NCI-H510A treated with DMSO at 0.1 percent for 48 hours (cell line): ENCODE data around the gene WWOX.

Experiments
- DNase-seq: peaks from one replicate; lab custom pipeline; 2025; lab: John Stamatoyannopoulos, UW

The WWOX gene

GRCh38 chr16:78800523-78800922 lies 701.1 kb downstream of the WWOX start:
- no peak for DNase-seq

GRCh38 chr16:78804058-78804735 lies 704.7 kb downstream of the WWOX start:
- DNase-seq, result no peak

DNA sequence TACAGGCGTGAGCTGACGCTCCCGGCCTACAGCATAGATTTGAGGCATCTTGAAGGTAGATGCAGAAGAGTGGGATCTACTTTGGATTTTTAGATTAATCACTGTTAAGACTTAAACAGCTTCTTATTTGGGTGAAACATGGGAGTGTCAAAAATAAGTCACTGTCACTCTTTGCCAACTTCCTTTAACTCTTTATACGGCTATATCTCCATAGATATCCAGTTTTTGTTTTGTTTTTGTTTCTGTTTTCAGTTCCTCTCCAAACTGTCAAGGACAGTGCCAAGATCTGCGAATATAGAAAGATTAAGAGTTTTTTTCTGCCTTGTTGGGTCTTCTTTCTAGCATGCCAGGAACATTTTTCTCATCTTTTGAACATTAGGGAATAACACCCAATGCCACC lies 706.1 kb downstream of the WWOX start:
- DNase-seq, result no peak

- DNase-seq, result no peak
Measured at GRCh38 chr16:78811247-78811646, 711.8 kb downstream of the WWOX start.

DNA sequence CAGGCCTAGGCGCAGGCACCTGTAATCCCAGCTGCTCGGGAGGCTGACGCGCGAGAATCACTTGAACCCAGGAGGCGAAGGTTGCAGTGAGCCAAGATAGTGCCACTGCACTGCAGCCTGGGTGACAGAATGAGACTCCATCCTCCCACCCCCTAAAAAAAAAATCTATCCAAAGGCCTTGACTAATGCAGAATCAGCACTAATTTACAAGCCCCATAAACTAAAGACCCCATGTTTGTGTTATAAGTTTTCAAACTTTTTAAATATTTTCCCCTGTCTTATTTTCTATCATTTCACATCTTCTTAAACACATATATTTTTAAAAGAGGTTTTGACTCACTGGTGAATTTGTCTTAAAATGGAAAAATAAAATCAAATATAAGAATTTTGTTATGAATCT lies 713.1 kb downstream of the WWOX start:
- no peak for DNase-seq

DNA sequence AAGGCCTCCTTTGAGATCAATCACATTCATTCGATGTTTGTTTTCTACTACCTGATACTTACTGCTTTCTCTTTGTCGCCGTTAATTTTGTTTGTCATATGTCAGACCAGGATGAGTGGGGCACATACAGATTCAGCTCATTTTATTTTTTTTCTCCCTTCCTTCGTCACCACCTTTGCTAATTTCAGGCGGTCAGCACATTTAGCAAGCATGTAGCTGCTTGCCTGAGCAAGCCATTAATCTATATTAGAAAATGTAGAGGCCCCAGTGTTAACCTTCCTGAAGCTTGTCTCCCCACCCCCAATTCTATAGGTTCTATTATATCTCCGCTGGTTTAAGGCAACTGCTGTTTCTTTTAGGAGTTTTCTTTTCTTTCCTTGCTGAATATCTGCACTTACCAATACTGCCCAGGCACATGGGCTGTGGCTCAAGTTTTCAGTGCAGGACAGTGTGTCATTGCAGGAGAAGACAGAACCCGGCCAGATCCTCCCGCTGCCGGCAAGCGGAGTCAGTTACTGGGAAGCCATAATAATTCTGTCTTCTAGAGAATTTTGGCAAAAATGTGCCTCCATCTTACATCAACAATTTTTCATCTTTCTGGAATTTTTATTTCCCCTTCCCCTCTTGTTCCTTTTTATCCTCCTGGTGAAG lies 714.3 kb downstream of the WWOX start:
- no peak for DNase-seq

DNA sequence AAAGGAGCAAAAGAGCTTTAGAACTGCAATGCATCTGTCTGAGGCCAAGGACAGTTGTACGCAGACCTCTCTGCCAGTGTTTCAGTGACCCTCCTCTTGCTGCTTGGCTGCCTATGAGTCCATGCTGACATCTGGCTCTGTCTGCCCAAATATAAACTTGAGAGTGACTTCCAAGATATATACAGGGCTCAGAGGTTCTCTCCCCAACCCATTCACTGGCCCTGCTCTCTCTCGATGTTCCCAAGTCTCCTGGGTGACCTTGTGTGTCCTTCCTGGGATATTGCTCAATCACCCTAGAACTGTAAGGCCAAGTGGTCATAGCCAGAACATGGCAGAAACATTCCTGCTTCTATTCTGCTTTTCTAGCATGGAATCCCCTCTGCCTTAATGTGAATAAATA lies 716.3 kb downstream of the WWOX start:
- no peak for DNase-seq

GRCh38 chr16:78816499-78817195 lies 717.2 kb downstream of the WWOX start:
- no peak for DNase-seq

DNA sequence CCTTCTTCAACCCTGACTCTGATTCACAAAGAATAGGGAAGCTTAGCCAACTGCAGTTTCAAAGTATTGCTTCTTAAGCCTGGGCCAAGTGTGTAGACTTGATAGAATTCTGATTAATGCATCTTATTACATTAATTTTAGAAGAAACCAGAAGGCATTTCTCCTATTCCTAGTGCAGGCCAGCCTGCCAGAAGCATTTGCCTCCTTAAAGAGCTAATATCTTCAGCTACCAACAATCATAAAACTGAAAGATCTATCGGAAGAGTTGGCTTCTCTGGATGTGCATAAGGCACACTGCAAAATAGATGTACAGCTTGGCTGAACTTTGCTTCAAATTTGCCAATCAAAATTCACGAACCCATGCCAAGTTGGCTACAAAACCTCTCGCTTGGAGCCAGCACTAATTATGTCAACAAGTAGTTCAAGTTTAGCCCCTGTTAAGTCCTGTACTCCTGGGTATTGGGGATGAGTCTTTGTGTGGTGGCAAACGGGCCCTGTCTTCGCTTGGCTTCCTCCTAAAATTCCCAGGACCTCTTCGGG lies 717.8 kb downstream of the WWOX start:
- DNase-seq, result no peak

DNA sequence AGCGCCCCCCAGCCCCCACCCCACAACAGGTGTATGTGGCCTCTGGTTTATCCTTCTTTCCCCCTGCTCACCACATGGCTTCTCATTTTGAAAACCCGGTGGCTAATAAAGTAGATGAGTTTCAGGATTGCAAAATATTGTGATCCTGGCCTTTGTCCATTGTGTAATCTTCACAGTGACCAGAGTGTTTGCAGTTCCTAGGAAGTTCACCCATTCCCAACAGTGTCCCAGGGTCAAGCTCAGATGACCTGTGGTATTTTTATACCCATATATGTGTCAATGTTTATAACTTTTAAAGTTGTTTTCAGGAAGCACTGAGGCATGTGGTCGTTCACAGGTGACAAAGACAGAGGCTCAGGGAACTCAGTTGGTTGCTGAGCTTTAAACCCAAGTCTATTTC lies 721.9 kb downstream of the WWOX start:
- DNase-seq, result no peak

DNA sequence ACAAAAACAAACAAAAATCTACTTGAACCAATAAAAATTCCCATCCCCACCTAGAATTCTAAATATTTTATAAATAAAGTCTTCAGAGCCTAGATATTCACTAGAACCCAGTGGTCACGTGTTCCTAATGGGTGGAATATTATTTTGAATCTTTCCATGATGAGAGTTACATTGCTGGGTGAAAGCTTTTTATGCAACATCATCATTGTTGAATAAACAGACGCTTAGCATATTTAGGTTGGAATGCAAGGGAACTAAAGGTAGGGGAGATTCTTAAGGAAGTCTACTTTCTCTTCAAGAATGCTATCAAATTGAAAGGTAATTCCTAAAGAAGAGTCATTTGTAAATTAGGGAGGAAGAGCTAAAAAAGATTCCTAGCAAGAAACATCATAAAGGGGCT lies 723.1 kb downstream of the WWOX start:
- DNase-seq, result no peak

DNA sequence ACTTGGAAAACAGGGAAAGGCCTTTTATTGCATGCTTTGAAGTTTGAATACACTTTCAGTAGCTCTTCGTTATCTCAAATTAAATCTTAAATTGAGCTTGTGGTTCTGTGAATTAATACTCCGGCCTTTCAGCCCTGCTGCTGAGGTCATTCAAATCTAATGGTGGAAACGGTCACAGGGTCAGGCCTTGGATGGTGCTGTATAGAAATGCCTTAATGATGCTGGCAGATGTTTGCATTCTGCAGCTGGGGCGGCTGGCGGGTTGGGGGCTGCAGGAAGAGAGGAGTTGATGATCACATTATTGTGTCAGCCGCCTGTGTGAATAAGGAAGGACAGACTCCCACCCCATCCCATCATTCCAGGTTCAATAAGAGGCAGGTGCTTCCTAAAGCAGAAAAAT lies 723.6 kb downstream of the WWOX start:
- no peak for DNase-seq

DNA sequence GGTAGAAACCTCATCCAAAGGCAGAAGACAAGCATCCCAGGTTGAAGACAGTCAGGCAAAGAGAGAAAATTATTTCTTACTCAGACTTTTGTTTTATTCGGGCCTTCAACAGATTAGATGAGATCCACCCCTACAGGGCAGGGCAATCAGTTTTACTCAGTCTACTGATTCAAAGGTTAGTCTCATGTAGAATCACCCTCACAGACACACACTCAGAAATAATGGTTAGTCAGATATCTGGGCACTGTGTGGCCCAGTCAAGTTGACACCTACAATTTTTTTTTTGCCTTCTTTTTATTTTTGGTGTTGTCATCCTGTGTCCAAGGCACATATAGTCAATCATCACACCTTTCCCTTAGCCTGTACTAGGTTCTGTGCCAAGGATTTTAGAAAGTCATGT lies 729.8 kb downstream of the WWOX start:
- no peak for DNase-seq

DNA sequence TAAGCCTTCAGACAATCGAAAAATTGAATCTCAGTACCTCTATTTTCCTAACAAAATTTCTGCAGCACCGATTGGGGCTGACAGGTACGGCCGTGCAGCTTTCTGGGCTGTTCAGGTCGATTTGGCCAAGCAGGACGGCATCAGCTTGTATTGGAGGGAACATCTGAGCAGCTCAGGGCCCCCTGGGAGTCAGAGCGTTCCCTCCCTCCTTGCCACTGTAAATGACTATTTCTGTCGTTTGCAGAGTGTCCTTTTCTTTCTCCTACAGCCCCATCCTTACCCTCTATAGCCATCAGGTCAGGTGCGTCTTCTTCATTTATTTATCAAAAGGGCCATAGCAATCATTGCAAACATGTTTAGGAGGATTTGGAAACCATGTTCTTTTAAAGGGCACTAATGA lies 731.1 kb downstream of the WWOX start:
- no peak for DNase-seq

DNA sequence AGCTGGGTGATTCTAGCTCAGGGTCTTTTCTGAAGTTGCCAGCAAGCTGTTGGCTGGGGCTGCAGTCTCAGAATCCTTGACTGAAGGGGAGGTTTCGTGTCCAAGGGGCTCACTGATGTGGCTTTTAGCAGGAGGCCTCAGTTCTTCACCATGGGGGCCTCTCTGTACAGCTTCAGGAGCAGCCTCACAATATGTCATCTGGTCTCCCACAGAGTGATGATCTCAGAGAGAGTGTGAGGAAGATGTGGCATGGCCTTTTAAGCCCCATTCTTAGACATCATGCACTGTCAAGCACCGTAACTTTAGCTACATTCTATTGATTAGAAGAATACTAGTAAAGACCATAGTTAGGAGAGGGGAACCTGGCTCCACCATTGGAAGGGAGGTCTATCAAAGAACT lies 732.6 kb downstream of the WWOX start:
- no peak for DNase-seq

DNA sequence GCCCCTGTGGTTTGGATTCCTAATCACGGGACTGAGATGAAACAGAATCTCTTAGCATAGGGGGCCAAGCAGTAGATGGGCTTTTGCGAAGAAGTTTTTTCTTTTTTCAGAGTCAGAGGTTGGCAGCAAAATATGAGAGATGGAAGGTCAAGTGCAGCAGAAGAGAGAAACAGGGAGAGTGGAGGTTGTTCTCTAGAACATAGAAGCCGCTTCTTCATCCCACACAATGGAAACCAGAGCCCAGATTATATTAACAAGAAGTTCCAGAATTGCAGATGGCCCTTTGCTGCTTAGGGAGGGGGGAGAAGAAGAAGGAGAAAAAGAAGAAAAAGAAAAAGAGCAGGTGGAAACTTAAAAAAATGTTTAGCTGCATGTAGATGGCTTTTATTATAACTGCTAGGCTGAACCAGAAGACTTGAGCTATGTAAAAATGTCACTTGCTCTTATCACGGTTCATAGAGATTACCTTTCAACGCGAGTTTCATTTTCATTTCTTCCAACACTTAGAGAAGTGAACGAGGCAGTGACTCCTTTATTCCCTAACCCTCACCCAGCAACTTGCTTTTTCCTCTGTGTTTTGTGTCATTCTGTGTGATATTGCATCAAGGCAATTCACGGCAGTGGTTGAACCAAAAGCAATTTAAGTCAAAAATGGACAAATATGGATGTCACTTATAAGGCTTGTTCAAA lies 737.5 kb downstream of the WWOX start:
- no peak for DNase-seq

GRCh38 chr16:78837706-78838105 lies 738.3 kb downstream of the WWOX start:
- no peak for DNase-seq

GRCh38 chr16:78838276-78838675 lies 738.8 kb downstream of the WWOX start:
- no peak for DNase-seq

GRCh38 chr16:78842950-78843349 lies 743.5 kb downstream of the WWOX start:
- no peak for DNase-seq

- DNase-seq, result no peak
Measured at GRCh38 chr16:78843978-78844377, 744.5 kb downstream of the WWOX start.

GRCh38 chr16:78844682-78845081 lies 745.2 kb downstream of the WWOX start:
- no peak for DNase-seq

DNA sequence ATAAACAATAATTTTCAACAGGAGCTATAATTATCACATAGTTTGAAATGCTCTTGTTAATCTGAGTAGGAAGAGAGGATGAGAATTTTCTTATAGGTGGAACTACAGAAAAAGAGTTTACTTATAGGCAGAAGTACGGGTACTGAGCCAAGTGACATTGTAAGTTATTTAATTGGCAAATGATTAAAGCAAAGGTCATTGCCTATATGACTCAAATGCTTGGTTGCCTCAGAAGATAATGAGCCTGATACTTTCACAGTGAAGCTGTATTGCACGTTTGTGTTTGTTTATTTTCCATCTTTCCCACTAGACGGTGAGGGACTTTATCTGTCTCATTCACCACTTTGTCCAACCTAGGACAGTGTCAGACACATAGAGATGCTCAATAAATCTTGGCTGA lies 751.8 kb downstream of the WWOX start:
- DNase-seq, result no peak
